GM19438 (cell line): ENCODE results near the gene CNGB1.
"Not testable (repeated sequence)": the region's sequence is repeated elsewhere in the genome, so short reads cannot be mapped to it uniquely, and the experiment has no call there.

Experiments used
- ATAC-seq: cut with Tn5 transposase; IDR thresholded peaks from one replicate; pipeline ENCODE4 v1.9.1; 2021; ENCODE audit warnings: low read depth; ENCODE audit not compliant: unreplicated experiment

The CNGB1 gene

GRCh38 chr16:57997528-57998265 is 26.8 kb upstream of the CNGB1 start:
- ATAC-seq, result no peak

- ATAC-seq, result no peak
These were observed 26.2 kb upstream of the CNGB1 start for GRCh38 chr16:57997176-57997527.

DNA sequence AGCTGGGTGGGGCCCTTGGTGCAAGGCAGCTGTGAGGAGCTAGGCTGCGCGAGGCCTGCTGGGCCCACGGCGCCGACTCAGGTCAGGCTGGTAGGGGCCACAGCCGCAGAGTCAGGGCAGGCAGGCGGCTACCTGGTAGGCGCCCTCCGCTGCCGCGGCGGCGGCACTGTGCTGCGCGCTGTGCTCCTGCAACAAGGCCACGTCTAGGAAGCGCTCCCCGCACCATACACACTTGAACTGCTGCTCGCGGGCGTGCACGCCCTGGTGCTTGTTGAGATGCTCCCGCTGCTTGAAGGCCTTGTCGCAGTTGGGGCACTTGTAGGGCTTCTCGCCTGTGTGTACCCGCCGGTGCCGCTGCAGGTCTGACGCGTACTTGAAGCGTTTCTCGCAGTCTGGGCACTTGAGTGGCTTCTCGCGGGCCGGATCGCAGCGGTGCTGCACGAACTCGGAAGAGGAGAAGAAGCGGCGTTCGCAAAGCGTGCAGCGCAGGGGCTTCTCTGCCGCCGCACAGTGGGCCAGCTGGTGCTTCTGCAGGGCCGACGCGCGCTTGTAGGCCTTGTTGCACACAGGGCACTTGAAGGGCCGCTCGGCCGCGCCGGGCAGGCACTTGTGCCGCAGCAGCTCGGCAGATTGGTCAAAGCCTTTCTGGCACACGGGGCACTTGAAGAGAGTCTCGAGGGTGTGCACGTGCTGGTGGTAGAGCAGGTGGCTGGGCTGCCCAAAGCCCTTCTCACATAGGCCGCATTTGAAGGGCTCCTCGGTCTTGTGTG is 25.7 kb upstream of the CNGB1 start:
- ATAC-seq, result no peak

DNA sequence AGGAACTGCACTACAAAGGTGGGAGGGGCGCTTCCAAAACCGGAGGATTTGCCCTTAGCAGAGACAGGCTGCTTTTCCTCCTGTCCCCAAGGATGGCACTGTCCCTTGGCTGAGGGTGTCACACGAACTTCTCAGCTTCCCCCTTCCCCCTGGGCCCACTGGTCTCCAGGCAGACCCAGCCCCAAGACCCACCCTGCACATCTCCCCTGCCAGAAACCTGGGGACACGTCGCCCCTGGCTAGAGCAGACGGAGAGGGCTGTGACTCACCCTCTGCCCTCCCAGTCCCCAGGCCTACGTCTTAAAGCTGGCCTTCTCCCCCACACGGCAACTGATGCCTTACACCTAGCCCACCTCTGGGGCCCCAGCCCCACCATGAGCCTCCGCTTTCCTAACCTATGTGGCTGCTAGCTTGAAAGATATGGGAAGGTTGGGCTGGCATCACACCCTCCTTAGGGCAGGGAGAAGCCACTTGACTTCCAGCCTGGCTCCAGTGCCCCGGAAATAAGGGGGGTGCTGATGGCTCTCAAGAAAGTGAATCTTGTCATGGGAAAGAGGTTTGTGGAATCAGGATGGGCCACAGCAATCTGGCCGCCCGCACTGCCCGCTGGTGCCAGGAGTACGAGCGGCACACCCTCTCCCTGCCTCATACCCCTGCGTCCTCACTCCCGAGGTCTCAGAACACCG is 24.9 kb upstream of the CNGB1 start:
- no peak for ATAC-seq

DNA sequence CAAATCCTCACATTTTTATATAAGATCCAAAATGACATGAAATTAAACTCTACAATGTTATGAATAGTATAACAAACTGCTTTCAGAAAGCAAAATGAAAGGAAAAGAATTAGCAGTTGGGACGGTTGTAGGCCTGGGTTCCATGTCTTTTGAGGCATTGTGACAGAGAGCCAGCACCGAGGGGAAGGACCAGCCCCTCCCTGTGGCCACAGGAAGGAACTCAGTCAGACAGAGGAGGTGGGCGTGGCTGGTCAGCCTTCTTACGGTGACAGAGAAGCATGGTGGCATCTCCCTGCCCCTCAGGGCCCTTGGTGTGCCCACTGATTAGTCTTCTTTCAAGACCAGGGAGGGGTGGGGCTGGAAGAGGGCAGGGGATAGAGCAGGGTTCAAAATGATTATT is 23.9 kb upstream of the CNGB1 start:
- ATAC-seq, result peak; percentile 53

GRCh38 chr16:57994361-57994760 is 23.4 kb upstream of the CNGB1 start:
- ATAC-seq, result no peak

DNA sequence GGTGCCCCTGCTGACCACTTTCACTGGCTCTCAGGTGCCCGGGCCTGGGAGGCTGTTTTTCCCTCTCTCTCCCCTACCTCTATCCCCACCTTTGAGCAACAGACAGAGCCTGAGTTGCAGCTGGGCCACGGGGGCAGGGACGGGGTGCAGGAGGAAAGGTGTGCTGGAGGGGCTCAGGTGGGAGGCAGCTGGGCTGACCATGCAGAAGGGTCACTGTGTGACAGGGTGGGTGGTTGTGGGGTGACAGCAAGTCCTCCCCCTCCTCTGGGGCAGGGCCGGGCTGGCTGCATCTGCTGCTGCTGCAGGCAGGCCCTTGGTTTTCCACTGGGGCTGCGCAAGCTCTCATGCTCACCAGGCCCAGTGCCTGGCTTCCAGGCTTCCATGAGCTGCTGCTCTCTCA is 23.0 kb upstream of the CNGB1 start:
- ATAC-seq, result no peak

- no peak for ATAC-seq
These were observed 22.5 kb upstream of the CNGB1 start for GRCh38 chr16:57993438-57993837.

DNA sequence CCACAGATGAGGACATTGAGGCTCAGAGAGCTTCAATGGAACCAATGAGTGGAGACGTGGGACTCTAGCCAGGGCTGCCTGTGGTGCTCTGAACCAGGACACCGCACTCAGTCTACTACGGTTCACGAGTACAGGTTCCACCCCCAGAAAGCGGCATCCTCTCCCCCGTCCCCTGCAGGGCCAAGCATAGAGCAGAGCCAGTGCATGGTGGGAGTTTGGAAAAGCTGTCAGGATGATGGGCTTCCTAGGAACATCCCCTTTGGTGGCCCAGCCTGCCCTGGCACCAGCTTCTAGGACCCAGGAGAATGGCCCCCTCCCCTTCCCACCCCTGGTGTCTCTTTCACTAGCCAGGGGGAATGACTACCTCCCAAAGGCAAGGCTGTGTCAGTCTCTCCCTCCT is 21.2 kb upstream of the CNGB1 start:
- no peak for ATAC-seq

- no peak for ATAC-seq
These were observed 20.7 kb upstream of the CNGB1 start for GRCh38 chr16:57991551-57992059.

DNA sequence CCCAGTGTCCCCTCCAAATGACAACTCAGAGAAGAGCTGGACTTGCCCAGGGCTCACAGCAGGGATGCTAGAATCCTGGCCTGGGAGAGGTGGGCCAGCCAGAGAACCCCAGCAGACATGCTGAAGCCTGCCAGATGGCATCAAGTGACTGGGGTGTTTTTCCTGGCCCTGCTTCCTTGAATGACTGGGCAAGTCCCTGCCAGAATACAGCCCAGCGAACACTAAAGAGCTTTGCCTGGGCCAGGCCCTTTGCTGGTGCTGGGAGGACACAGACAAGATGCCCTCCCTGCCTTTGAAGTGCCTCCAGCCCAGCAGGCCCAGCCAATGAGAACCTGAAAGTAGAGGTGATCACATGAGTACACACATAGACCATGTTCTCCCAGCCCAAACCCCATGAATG is 18.0 kb upstream of the CNGB1 start:
- ATAC-seq, result no peak

DNA sequence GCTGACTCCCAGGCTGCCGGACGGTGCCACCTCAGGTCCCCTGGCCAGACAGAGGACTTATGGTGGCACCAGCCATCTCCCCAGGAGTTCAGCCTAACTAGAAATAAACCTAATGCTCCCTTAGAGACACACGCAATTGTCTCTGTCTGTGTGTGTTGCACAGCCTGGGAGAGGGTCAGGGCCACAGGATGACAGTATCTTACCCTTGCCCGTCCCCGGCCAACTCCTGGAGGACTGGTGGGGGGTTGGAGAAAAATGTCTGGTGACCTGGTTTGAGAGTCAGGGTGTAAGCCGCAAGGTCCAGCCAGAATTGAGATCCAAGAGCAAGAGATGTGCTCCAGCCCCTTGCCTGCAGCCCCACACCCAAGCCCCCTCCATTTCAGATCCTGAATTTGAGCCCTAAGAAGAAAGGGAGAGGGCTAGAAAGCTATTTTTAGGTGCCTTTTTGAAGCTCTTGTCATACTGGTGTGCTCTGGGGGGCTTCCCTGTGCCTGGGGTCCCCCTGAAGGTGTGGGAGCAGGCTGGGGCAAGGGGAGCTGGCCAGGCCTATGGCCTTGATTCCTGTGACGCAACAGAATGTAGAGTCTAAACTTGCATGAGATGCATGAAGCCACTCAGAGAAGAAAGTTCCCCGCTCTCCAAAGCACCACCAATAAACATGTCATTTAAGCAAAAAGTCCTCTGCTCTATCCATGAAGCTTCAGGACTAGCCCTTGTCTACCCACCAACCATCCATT is 16.7 kb upstream of the CNGB1 start:
- ATAC-seq, result no peak

GRCh38 chr16:57986196-57986595 is 15.3 kb upstream of the CNGB1 start:
- ATAC-seq, result no peak

GRCh38 chr16:57985204-57986181 is 14.6 kb upstream of the CNGB1 start:
- ATAC-seq, result no peak

DNA sequence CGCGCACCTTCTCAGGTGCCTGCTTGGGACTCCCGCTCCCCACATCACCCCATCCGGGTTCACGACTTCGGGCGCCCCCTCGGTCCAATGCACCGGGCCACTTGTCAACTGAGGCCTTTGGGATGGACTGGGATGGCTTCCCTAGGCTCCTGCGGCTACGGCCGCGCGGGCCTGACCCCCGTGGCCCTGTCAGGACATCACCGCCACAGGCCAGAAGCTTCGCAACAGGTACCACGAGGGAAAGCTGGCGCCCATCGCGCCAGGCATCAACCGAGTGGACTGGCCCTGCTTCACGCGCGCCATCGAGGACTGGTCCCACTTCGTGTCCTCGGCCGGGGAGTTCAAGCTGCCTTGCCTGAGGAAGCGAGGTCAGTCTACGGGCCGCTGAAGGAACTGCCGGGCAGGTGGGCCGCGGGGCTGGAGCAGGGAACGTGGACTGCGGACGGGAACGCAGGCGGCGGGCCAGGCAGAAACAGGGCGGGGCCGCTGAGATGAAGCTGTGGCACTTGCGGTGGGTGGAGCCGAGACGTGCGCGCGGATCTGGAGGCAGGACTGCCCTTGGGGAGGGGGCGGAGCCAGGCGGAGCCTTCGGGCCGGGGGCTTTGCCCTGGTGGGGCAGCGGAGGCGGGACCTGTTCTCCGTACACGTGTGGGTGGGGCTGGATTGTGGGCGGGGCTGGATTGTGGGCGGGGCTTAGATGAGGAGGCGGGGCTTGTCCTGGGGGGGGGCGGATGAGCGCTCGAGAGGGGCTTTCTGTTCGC is 13.7 kb upstream of the CNGB1 start:
- ATAC-seq, result peak; percentile 57

DNA sequence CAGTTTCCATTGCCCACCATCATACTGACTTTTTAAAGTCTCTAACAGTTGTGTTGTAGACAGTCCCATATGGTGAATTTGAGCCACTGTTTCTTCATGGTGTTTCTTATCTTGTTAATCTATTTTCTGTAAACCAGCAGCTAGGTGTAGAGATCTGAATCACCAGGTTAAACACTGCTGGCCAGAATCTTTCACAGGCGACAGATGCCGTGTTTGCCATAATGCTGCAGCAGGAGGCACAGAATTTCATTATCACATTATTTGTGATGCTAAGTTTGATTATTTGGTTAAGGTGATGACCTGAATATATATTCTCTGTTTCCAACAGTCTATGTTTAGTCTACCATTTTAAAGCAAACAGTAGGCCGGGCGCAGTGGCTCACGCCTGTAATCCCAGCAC is 11.5 kb upstream of the CNGB1 start:
- no peak for ATAC-seq

DNA sequence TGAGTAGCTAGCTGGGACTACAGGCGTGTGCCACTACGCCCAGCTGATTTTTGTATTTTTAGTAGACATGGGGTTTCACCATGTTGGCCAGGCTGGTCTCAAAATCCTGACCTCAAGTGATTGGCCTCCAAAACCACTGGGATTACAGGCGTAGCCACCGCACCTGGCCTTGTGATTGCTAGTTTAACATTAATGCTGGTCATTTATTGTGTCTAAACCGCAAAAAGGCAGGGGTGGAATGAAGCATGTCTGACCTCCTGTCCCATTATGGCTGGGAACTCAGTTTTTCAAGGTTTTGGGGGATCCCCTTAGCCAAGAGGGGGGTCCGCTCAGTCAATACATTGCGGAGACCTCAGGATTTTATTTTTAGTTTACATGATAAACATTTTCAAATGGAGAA is 10.7 kb upstream of the CNGB1 start:
- ATAC-seq, result no peak

DNA sequence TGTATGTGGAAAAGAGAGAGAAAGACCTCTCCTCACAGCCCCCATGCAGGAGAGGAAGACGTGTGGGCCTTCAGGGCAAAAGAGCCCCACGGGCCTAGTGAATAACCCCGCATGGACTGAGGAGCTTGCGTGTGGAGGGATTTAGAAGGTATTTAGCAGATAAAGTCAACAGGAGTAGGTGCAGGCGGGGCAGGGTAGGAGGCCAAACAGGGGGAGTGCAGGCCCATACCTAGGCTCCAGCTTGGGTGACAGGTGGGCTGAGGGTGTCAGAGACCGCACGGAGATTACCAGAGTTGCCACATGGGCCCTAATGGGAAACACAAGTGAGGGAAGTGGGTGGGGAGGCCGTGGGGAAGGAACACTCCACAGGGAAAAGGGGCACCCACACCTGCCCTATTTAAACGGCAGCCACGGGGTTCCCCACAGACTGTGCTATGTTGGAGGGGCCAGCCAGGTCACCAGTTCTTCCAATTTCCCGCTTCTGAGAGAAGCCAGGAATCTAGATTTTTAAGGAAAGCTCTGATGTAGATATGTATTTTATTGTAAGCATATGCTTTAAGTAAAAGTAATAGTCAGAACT is 8.2 kb upstream of the CNGB1 start:
- no peak for ATAC-seq

DNA sequence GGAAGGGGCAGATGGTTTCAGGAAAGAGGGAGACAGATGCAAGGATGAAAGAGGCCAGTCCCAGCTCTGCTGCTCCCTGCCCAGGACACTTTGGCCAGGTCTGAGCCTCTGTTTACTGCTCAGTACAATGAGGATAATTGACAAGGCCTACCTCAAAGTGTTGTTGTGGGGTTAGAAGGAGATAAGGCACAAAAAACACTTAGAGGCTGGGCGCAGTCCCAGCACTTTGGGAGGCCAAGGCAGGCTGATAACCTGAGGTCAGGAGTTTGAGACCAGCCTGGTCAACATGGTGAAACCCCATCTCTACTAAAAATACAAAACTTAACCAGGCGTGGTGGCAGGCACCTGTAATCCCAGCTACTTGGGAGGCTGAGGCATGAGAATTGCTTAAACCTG is 7.1 kb upstream of the CNGB1 start:
- ATAC-seq, result not testable (repeated sequence)
